GM12864 (cell line): ENCODE results near the gene MIEF2.
"Not testable (repeated sequence)": the region's sequence is repeated elsewhere in the genome, so short reads cannot be mapped to it uniquely, and the experiment has no call there.

ENCODE experiments used
- DNase-seq: peaks from one replicate; pipeline ENCODE4 v3.0.0-alpha.2; 2011; ENCODE audit warnings: low read depth
- H3K4me3 ChIP-seq: 2 replicates; pipeline ENCODE4 v1.5.1; 2011; ENCODE audit warnings: mild to moderate bottlenecking, low read depth, low read length, control low read depth
- CTCF ChIP-seq: IDR thresholded peaks from 2 replicates; pipeline ENCODE4 v1.5.1; 2011; ENCODE audit warnings: low read depth, mild to moderate bottlenecking, moderate library complexity, low read length, control low read depth, inconsistent platforms; ENCODE audit errors: missing control alignments

Gene MIEF2

GRCh38 chr17:18260332-18261145, at the start of gene MIEF2:
MIEF2 (plus strand) TSS chr17:18260662; CDS start chr17:18262721, 2,059 bp downstream.
- no peak for TF ChIP-seq CTCF
- H3K4me3 ChIP-seq = peak within 1 kb of the TSS; percentile 70
- DNase-seq = peak; percentile 85

GRCh38 chr17:18213666-18214270, 46.7 kb upstream of the MIEF2 start:
- TF ChIP-seq CTCF = no peak
- no peak for DNase-seq
- H3K4me3 ChIP-seq = no peak overlapping the region

GRCh38 chr17:18216906-18217305, 43.6 kb upstream of the MIEF2 start:
- H3K4me3 ChIP-seq, DNase-seq: not testable (repeated sequence)

GRCh38 chr17:18217412-18218015, 42.9 kb upstream of the MIEF2 start:
- peak; percentile 99 for TF ChIP-seq CTCF
- DNase-seq = peak; percentile 26
- H3K4me3 ChIP-seq = no peak overlapping the region

DNA sequence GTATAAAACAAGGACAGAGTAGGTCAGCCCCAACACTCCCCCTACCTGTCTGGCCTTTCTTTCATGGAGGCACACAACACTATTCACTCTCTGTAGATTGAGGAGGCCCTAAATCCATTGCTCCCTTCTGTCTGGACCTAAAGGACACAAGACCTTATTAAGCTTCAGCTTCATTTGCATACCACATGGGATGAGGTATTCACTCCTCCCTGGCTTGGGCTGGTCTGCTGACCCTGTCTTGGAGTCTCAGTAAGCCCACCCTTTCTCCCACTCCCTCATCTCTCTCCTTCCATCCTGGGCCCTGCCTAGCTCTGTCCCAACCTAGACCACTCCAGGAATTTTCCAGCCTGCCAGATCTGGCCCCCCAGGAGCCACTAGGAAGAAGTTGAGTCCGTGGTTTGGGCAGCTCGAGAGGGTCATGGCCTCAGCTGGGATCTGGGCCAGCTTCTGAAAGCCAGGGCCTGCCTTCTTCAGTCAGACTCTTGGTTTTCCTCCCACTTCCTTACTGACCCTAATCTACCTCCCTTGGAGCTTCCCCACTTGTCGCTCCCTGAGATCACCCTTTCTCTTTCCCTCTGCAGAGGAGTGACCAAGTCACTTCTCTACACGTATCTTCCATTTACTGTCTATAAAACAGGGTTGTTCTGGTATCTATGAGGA, 41.6 kb upstream of the MIEF2 start:
- no peak overlapping the region for H3K4me3 ChIP-seq
- no peak for TF ChIP-seq CTCF
- DNase-seq = no peak

- no peak overlapping the region for H3K4me3 ChIP-seq
- DNase-seq = no peak
- no peak for TF ChIP-seq CTCF
Observed at GRCh38 chr17:18224053-18224386, 36.4 kb upstream of the MIEF2 start.

DNA sequence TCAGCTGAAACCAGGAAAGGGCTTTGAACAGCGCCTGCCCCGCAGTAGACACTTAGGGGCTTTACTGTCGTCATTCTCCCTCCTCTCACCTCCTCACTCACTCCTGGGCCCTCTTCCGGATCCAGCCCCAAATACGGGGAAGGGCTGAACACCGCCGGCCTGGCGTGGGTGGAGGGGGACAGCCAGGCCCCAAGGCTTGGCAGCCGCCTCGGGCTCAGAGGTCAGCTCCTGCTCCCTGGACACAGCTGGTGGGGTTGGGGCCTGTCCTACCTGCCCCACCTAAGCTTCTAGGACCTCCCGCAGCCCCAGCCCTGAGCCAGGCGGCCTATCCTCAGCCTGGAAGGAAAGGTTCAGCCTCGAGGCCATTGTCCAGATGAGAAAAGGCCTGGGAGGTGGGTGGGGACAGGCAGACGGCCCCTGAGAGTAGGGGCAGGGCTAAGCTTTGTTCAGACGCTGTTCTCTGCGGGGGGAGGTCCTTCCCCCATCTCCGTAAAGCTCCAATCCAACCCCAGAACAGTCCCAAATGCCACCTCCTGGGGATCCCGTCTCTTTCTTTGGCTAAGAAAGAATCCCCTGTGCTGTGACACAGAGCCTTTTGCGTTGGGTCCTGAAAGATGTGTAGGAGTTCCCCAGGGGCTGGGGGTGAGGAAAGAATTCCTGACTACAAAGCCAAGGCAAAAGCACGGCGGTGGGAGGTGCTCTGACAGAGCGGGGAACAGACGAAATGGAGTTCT, 35.9 kb upstream of the MIEF2 start:
- H3K4me3 ChIP-seq = peak overlapping the region; percentile 45
- no peak for TF ChIP-seq CTCF
- DNase-seq = no peak
